Measurements from ENCODE around the gene RCSD1. TPM values are rescaled to one million over a fixed set of nuclear protein-coding genes. Genes with fewer than 3 reads are reported as not detected.

Gene RCSD1
- polyA plus RNA-seq, 2 donors: 1.5 to 1.7 TPM

DNA sequence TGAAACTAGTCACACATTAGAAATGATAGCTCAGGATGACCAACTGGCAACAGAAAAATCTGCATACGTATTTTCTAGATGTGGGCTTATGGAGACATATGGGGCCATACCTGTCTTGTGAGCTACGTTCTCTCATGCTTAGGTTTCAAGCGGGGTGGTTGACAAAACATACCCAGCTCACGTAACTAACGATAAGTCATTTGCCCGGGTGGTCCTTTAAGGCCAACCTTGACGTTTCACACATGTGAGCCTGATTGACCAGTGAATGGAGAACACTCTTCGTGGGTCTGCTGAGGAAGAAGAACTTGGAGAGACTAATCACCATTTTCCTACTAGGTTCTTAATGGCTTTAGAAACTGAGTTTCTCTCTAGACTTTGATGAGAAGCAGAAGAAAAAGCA lies 13.5 kb upstream of the RCSD1 start:
- H3K27me3 ChIP-seq (ENCODE audit: control insufficient read depth in 1 of 2, insufficient read depth in 2 of 2, low read length in 2 of 2): no peaks in the 10 kb centered on the region
- H3K27ac ChIP-seq (ENCODE audit: low read depth in 2 of 2, low read length in 1 of 2): no peak overlapping the region
- no peaks in the 10 kb centered on the region for H3K4me1 ChIP-seq (ENCODE audit: control insufficient read depth in 2 of 2, insufficient read depth in 2 of 2, low read length in 1 of 2)
- no peak overlapping the region for H3K4me3 ChIP-seq (ENCODE audit: low read depth in 1 of 2, low read length in 2 of 2)
- H3K9me3 ChIP-seq (ENCODE audit: control insufficient read depth in 2 of 2, insufficient read depth in 1 of 2, low read depth in 1 of 2, low read length in 1 of 2): no peaks in the 10 kb centered on the region
- 88 to 93% methylated on average over 8 of the region's 8 CpGs for WGBS, 2 donors
- no peaks in the 10 kb centered on the region for H3K36me3 ChIP-seq (ENCODE audit: control insufficient read depth in 2 of 2, insufficient read depth in 2 of 2, low read length in 1 of 2)

DNA sequence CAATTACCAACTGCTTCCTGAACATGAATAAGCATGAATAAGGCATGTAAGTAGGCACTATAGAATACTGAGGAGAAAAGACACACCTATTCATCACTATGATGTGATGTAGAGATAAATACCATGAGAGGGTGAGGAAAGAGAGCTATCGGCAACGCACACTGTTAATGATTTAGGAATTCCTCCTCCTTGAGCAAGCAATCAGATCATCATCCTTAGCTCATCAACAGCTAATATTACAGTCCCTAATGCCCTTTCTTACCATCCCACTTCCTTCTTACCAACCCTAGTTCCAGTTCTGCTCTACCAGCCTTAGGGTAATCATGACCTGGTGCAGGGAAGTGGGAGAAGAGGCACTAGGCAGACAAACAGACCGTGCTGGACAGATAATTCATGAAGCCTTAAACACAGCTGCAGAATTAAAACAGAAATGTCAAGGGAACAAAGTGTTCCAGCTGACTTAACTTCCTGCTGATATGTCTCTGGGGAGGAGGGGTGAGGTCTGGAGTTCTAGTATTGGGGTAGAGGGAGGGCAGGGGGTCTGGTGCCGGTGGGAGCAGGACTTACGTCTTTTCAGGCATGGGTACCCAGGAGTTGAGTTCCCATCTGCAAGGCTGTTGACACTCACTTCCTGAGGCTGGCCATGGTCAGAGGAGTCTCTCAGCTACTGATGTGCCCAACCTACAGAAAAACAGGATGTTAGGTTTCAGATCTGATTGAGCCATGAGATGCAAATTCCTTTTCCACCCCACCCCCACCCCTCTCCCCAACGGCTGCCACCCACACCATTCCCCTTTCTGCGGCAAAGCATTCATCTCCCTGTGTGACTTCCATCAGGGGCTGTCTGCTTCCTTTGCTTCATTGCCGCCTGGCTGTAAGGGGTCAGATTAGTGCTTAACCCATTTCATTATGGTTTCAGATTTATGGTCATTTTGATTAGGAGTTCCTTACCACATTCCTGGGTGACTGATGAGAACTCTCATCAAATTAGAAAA lies 12.6 kb upstream of the RCSD1 start:
- H3K27me3 ChIP-seq (ENCODE audit: control insufficient read depth in 1 of 2, insufficient read depth in 2 of 2, low read length in 2 of 2): no peaks in the 10 kb centered on the region
- WGBS, 2 donors: 39 to 48% methylated on average over 8 of the region's 8 CpGs
- no peak overlapping the region for H3K4me3 ChIP-seq (ENCODE audit: low read depth in 1 of 2, low read length in 2 of 2)

DNA sequence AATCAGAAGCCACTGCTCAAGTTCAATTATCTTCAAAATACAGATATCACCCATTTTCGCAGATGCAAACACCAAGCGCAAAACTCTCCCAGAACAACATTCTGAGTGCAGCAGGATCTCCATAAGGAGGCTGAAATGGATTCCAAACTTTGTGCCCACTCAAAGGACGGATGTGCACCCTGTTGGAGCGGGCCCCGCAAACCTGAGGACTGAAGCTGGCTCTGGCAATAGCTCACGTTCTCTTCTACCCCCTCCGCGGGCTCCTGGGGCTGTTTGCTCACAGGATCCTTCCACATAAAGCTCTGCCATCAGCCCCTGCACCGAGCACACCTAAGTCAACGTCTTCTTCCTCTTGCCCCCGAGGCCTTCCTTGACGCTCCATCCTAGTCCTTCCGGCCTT lies 11.7 kb upstream of the RCSD1 start:
- WGBS, 2 donors: 84 to 86% methylated on average over 13 of the region's 13 CpGs
- H3K4me3 ChIP-seq (ENCODE audit: low read depth in 1 of 2, low read length in 2 of 2): no peak overlapping the region
- H3K9me3 ChIP-seq (ENCODE audit: control insufficient read depth in 2 of 2, insufficient read depth in 1 of 2, low read depth in 1 of 2, low read length in 1 of 2): no peaks in the 10 kb centered on the region
- no peaks in the 10 kb centered on the region for H3K4me1 ChIP-seq (ENCODE audit: control insufficient read depth in 2 of 2, insufficient read depth in 2 of 2, low read length in 1 of 2)
- peak overlapping the region in 1 of 2 donors; percentile 2 for H3K27ac ChIP-seq (ENCODE audit: low read depth in 2 of 2, low read length in 1 of 2)
- no peaks in the 10 kb centered on the region for H3K36me3 ChIP-seq (ENCODE audit: control insufficient read depth in 2 of 2, insufficient read depth in 2 of 2, low read length in 1 of 2)
- H3K27me3 ChIP-seq (ENCODE audit: control insufficient read depth in 1 of 2, insufficient read depth in 2 of 2, low read length in 2 of 2): no peaks in the 10 kb centered on the region

More for the DNA sequence above, 12.6 kb upstream of the RCSD1 start:
- Histone ChIP-seq H3K9me3 (ENCODE audit: control insufficient read depth in 2 of 2, insufficient read depth in 1 of 2, low read depth in 1 of 2, low read length in 1 of 2) (no peaks in the 10 kb centered on the region), H3K4me1 (ENCODE audit: control insufficient read depth in 2 of 2, insufficient read depth in 2 of 2, low read length in 1 of 2) (no peaks in the 10 kb centered on the region), H3K36me3 (ENCODE audit: control insufficient read depth in 2 of 2, insufficient read depth in 2 of 2, low read length in 1 of 2) (no peaks in the 10 kb centered on the region), H3K27ac (ENCODE audit: low read depth in 2 of 2, low read length in 1 of 2) (peak overlapping the region in 1 of 2 donors; percentile 26)

DNA sequence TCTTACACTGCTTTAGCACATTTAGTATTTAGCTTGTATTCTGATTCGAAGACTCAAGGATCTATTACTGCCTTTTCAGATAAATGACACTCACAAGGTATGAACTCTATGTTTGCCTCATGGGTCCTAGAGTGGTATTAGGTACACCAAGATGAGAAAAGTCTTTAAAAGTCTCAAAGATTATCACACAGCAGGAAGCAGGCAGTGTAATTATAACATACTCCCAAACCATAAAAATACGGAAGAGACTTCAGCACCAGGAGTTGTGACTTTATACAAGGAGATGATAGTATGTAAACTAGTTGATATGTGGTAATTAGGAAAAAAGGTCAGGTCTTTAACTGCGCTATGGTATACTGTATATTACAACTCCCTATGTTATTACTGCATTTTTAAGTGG lies 11.2 kb upstream of the RCSD1 start:
- Histone ChIP-seq H3K4me3 (ENCODE audit: low read depth in 1 of 2, low read length in 2 of 2) (no peak overlapping the region), H3K27ac (ENCODE audit: low read depth in 2 of 2, low read length in 1 of 2) (no peak overlapping the region), H3K9me3 (ENCODE audit: control insufficient read depth in 2 of 2, insufficient read depth in 1 of 2, low read depth in 1 of 2, low read length in 1 of 2) (no peaks in the 10 kb centered on the region), H3K4me1 (ENCODE audit: control insufficient read depth in 2 of 2, insufficient read depth in 2 of 2, low read length in 1 of 2) (no peaks in the 10 kb centered on the region), H3K27me3 (ENCODE audit: control insufficient read depth in 1 of 2, insufficient read depth in 2 of 2, low read length in 2 of 2) (no peaks in the 10 kb centered on the region), H3K36me3 (ENCODE audit: control insufficient read depth in 2 of 2, insufficient read depth in 2 of 2, low read length in 1 of 2) (no peaks in the 10 kb centered on the region)
- WGBS, 2 donors: 89 to 94% methylated on average over 3 of the region's 3 CpGs

- 50 to 54% methylated on average over 5 of the region's 5 CpGs for WGBS, 2 donors
- H3K4me1 ChIP-seq (ENCODE audit: control insufficient read depth in 2 of 2, insufficient read depth in 2 of 2, low read length in 1 of 2): no peaks in the 10 kb centered on the region
- H3K4me3 ChIP-seq (ENCODE audit: low read depth in 1 of 2, low read length in 2 of 2): no peak overlapping the region
- H3K9me3 ChIP-seq (ENCODE audit: control insufficient read depth in 2 of 2, insufficient read depth in 1 of 2, low read depth in 1 of 2, low read length in 1 of 2): peaks cover 0 to 2% of the 10 kb centered on the region in 2 donors
- no peaks in the 10 kb centered on the region for H3K36me3 ChIP-seq (ENCODE audit: control insufficient read depth in 2 of 2, insufficient read depth in 2 of 2, low read length in 1 of 2)
- no peak overlapping the region for H3K27ac ChIP-seq (ENCODE audit: low read depth in 2 of 2, low read length in 1 of 2)
- H3K27me3 ChIP-seq (ENCODE audit: control insufficient read depth in 1 of 2, insufficient read depth in 2 of 2, low read length in 2 of 2): no peaks in the 10 kb centered on the region
Observed at GRCh38 chr1:167620002-167620401, 10.0 kb upstream of the RCSD1 start.

DNA sequence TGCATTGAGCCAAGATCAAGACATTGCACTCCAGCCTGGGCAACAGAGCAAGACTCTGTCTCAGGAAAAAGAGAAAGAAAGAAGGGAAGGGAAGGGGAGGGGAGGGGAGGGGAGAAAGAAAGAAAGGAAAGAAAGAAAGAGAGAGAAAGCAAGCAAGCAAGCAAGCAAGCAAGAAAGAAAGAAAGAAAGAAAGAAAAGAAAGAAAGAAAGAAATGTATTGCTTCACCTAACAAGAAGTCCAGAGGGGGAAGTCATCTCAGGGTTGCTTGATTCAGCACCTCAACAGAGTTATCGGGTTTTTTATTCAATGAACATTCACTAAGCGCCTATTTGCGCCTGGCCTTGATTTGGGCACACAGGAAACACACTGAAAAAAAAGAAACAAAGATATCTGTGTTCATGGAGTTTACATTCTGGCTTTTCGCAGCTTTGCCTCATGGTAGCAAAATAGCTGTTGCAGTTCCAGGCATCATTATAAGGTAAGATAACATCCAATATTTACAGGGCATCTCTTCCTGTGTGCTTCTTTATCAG lies 8.2 kb upstream of the RCSD1 start:
- Histone ChIP-seq H3K4me3 (ENCODE audit: low read depth in 1 of 2, low read length in 2 of 2) (no peak overlapping the region), H3K27ac (ENCODE audit: low read depth in 2 of 2, low read length in 1 of 2) (no peak overlapping the region), H3K4me1 (ENCODE audit: control insufficient read depth in 2 of 2, insufficient read depth in 2 of 2, low read length in 1 of 2) (no peaks in the 10 kb centered on the region), H3K36me3 (ENCODE audit: control insufficient read depth in 2 of 2, insufficient read depth in 2 of 2, low read length in 1 of 2) (no peaks in the 10 kb centered on the region), H3K9me3 (ENCODE audit: control insufficient read depth in 2 of 2, insufficient read depth in 1 of 2, low read depth in 1 of 2, low read length in 1 of 2) (peaks cover 0 to 2% of the 10 kb centered on the region in 2 donors), H3K27me3 (ENCODE audit: control insufficient read depth in 1 of 2, insufficient read depth in 2 of 2, low read length in 2 of 2) (no peaks in the 10 kb centered on the region)
- 84 to 89% methylated on average over 4 of the region's 4 CpGs for WGBS, 2 donors

- H3K36me3 ChIP-seq (ENCODE audit: control insufficient read depth in 2 of 2, insufficient read depth in 2 of 2, low read length in 1 of 2): no peaks in the 10 kb centered on the region
- no peaks in the 10 kb centered on the region for H3K27me3 ChIP-seq (ENCODE audit: control insufficient read depth in 1 of 2, insufficient read depth in 2 of 2, low read length in 2 of 2)
- H3K9me3 ChIP-seq (ENCODE audit: control insufficient read depth in 2 of 2, insufficient read depth in 1 of 2, low read depth in 1 of 2, low read length in 1 of 2): peaks cover 0 to 2% of the 10 kb centered on the region in 2 donors
- H3K4me3 ChIP-seq (ENCODE audit: low read depth in 1 of 2, low read length in 2 of 2): no peak overlapping the region
- 78 to 79% methylated on average over 3 of the region's 3 CpGs for WGBS, 2 donors
- H3K4me1 ChIP-seq (ENCODE audit: control insufficient read depth in 2 of 2, insufficient read depth in 2 of 2, low read length in 1 of 2): peaks cover 0 to 3% of the 10 kb centered on the region in 2 donors
- no peak overlapping the region for H3K27ac ChIP-seq (ENCODE audit: low read depth in 2 of 2, low read length in 1 of 2)
Observed at GRCh38 chr1:167623951-167624350, 6.1 kb upstream of the RCSD1 start.

- no peaks in the 10 kb centered on the region for H3K27me3 ChIP-seq (ENCODE audit: control insufficient read depth in 1 of 2, insufficient read depth in 2 of 2, low read length in 2 of 2)
- H3K36me3 ChIP-seq (ENCODE audit: control insufficient read depth in 2 of 2, insufficient read depth in 2 of 2, low read length in 1 of 2): no peaks in the 10 kb centered on the region
- H3K4me1 ChIP-seq (ENCODE audit: control insufficient read depth in 2 of 2, insufficient read depth in 2 of 2, low read length in 1 of 2): peaks cover 0 to 3% of the 10 kb centered on the region in 2 donors
- H3K9me3 ChIP-seq (ENCODE audit: control insufficient read depth in 2 of 2, insufficient read depth in 1 of 2, low read depth in 1 of 2, low read length in 1 of 2): peaks cover 0 to 2% of the 10 kb centered on the region in 2 donors
- no peak overlapping the region for H3K27ac ChIP-seq (ENCODE audit: low read depth in 2 of 2, low read length in 1 of 2)
- WGBS, 2 donors: 98% methylated on average over 2 of the region's 2 CpGs
- H3K4me3 ChIP-seq (ENCODE audit: low read depth in 1 of 2, low read length in 2 of 2): no peak overlapping the region
Observed at GRCh38 chr1:167625040-167625823, 4.8 kb upstream of the RCSD1 start.

- Histone ChIP-seq H3K36me3 (ENCODE audit: control insufficient read depth in 2 of 2, insufficient read depth in 2 of 2, low read length in 1 of 2) (no peaks in the 10 kb centered on the region), H3K4me3 (ENCODE audit: low read depth in 1 of 2, low read length in 2 of 2) (no peak overlapping the region), H3K27ac (ENCODE audit: low read depth in 2 of 2, low read length in 1 of 2) (peak overlapping the region; percentile 29 to 56), H3K27me3 (ENCODE audit: control insufficient read depth in 1 of 2, insufficient read depth in 2 of 2, low read length in 2 of 2) (no peaks in the 10 kb centered on the region), H3K9me3 (ENCODE audit: control insufficient read depth in 2 of 2, insufficient read depth in 1 of 2, low read depth in 1 of 2, low read length in 1 of 2) (peaks cover 0 to 2% of the 10 kb centered on the region in 2 donors), H3K4me1 (ENCODE audit: control insufficient read depth in 2 of 2, insufficient read depth in 2 of 2, low read length in 1 of 2) (peaks cover 0 to 3% of the 10 kb centered on the region in 2 donors)
- 78 to 82% methylated on average over 3 of the region's 3 CpGs for WGBS, 2 donors
Observed at GRCh38 chr1:167627615-167627864, 2.5 kb upstream of the RCSD1 start.

Data from esophagus (tissue), 2 donors.